Measurements from ENCODE around the gene SRGAP3. TPM values are rescaled to one million over a fixed set of nuclear protein-coding genes. Genes with fewer than 3 reads are reported as not detected.

The SRGAP3 gene
- total RNA-seq, 2 donors from 2014 or later: 2.6 to 12.8 TPM

DNA sequence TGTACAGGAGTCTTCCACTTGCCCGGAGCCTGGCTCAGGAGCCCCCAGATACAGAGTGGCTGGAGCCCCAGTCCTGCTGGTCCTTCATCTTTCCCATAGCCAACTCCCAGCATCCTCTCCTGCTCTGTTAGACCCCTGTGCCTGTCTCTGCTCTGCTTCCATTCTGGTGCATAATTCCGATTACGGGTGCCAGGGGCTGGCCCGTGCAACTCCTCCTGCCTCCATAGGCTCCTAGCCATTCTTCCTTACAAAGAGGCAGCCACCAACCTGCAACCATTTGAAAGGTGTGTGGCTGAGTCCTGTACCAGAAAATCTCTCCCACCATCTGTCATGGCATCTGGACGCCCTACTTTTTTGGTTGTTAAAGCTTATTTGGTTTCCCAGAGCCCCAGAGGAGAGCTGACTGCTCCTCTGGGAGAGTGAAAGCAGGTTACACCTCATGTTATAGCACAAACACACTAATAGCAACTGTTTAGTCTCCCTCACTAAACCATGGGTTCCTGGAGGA, 281.0 kb downstream of the SRGAP3 start:
- Histone ChIP-seq H3K36me3 (no peaks in the 10 kb centered on the region), H3K4me1 (ENCODE audit: control insufficient read depth in 1 of 2, low read depth in 2 of 2) (peaks cover 0 to 5% of the 10 kb centered on the region in 2 donors), H3K9me3 (no peaks in the 10 kb centered on the region), H3K27me3 (replicated peaks; ENCODE audit: insufficient read depth) (no peaks in the 10 kb centered on the region), H3K27ac (no peak overlapping the region), H3K4me3 (no peak overlapping the region)
- DNase-seq (ENCODE audit: low spot score): no peak
- TF ChIP-seq, protein P1, sequence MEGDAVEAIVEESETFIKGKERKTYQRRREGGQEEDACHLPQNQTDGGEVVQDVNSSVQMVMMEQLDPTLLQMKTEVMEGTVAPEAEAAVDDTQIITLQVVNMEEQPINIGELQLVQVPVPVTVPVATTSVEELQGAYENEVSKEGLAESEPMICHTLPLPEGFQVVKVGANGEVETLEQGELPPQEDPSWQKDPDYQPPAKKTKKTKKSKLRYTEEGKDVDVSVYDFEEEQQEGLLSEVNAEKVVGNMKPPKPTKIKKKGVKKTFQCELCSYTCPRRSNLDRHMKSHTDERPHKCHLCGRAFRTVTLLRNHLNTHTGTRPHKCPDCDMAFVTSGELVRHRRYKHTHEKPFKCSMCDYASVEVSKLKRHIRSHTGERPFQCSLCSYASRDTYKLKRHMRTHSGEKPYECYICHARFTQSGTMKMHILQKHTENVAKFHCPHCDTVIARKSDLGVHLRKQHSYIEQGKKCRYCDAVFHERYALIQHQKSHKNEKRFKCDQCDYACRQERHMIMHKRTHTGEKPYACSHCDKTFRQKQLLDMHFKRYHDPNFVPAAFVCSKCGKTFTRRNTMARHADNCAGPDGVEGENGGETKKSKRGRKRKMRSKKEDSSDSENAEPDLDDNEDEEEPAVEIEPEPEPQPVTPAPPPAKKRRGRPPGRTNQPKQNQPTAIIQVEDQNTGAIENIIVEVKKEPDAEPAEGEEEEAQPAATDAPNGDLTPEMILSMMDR (IDR thresholded peaks at IDR 0.05): no peak
- ATAC-seq (ENCODE audit: insufficient number of reproducible peaks, low FRiP score, low read depth): no peak

DNA sequence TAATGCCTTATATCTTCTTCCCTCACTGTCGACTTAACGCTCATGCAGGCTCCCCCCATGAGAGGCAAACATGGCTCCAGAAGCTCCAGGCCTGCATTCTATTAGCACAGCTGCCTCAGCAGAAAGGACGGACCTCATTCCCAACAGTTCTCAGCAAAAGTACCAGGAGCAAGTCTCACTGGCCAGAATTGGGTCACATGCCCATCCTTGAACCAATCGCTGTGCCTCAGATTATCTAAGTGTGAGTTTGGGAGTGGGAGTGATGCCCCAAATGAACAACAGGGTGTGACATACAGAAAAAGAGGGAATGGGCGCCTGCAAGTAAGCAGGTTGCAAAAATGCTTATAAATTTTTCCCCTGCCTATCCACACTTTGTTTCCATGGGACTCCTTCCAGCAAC, 281.9 kb downstream of the SRGAP3 start:
- H3K27ac ChIP-seq: no peak overlapping the region
- no peaks in the 10 kb centered on the region for H3K27me3 ChIP-seq (replicated peaks; ENCODE audit: insufficient read depth)
- peaks cover 3 to 7% of the 10 kb centered on the region in 2 donors for H3K4me1 ChIP-seq (ENCODE audit: control insufficient read depth in 1 of 2, low read depth in 2 of 2)
- TF ChIP-seq, protein P1 (IDR thresholded peaks at IDR 0.05): no peak
- H3K4me3 ChIP-seq: no peak overlapping the region
- DNase-seq (ENCODE audit: low spot score) (no peak), ATAC-seq (ENCODE audit: insufficient number of reproducible peaks, low FRiP score, low read depth) (no peak)
- no peaks in the 10 kb centered on the region for H3K9me3 ChIP-seq
- no peaks in the 10 kb centered on the region for H3K36me3 ChIP-seq

DNA sequence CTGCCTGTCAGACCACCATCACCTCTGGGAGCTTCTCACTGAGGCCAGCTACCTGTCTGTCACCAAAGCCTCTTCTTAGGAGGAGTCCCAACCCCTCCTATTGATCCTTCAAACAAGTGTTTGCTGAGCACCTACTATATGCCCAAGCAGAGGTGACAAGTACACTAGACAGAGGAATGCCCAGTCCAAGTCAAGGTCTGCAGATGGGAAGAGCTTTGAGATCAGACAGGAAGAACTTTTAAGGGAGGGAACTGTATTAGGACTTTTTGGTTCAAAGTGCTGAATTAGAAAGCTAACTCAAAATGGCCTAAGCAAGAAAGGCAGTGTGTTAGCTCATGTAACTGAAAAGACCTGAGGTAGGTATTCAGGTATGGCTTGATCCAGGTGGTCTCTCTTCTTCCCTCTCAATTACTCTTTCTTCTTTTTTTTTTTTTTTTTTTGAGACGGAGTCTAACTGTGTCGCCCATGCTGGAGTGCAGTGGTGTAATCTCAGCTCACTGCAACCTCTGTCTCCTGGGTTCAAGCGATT, 282.6 kb downstream of the SRGAP3 start:
- no peak overlapping the region for H3K27ac ChIP-seq
- no peak overlapping the region for H3K4me3 ChIP-seq
- TF ChIP-seq, protein P1 (IDR thresholded peaks at IDR 0.05): no peak
- peaks cover 8 to 13% of the 10 kb centered on the region in 2 donors for H3K4me1 ChIP-seq (ENCODE audit: control insufficient read depth in 1 of 2, low read depth in 2 of 2)
- no peak for ATAC-seq (ENCODE audit: insufficient number of reproducible peaks, low FRiP score, low read depth)
- H3K9me3 ChIP-seq: no peaks in the 10 kb centered on the region
- DNase-seq (ENCODE audit: low spot score): no peak
- H3K36me3 ChIP-seq: no peaks in the 10 kb centered on the region
- no peaks in the 10 kb centered on the region for H3K27me3 ChIP-seq (replicated peaks; ENCODE audit: insufficient read depth)

DNA sequence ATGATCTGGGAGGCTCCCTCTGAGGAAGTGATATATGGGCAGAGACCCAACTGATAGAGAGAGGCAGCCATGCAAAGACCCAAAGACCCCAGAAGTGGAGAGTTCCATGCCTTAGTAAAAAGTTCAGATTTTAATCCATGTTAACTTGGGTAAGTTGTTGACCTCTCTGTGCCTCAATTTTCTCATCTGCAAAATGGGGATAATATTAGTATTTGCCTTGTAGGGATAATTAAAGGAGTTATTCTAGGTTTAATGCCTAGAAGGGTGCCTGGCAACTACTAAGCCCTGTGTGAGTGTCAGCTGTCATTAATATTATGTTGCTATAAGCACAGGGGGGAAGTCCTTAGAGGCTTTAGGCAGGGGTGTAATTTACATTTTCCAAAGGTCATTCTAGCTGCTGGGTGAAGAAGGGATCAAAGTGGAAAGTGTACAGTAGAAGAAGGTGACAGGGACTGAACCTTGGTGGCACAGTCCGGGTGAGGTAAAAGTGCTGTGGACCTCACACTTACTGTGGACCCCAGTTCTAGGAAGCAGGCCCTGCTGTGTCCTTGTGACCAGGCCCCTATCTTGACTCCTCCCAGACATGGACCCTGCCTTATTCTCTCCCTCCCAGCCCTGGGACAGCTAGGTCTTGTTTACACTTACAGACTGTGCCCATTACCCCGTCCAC, 283.2 kb downstream of the SRGAP3 start:
- Histone ChIP-seq H3K4me1 (ENCODE audit: control insufficient read depth in 1 of 2, low read depth in 2 of 2) (peaks cover 8 to 13% of the 10 kb centered on the region in 2 donors), H3K4me3 (no peak overlapping the region), H3K27ac (no peak overlapping the region), H3K9me3 (no peaks in the 10 kb centered on the region), H3K27me3 (replicated peaks; ENCODE audit: insufficient read depth) (no peaks in the 10 kb centered on the region), H3K36me3 (no peaks in the 10 kb centered on the region)
- ATAC-seq (ENCODE audit: insufficient number of reproducible peaks, low FRiP score, low read depth) (no peak), DNase-seq (ENCODE audit: low spot score) (no peak)
- TF ChIP-seq, protein P1 (IDR thresholded peaks at IDR 0.05): no peak

DNA sequence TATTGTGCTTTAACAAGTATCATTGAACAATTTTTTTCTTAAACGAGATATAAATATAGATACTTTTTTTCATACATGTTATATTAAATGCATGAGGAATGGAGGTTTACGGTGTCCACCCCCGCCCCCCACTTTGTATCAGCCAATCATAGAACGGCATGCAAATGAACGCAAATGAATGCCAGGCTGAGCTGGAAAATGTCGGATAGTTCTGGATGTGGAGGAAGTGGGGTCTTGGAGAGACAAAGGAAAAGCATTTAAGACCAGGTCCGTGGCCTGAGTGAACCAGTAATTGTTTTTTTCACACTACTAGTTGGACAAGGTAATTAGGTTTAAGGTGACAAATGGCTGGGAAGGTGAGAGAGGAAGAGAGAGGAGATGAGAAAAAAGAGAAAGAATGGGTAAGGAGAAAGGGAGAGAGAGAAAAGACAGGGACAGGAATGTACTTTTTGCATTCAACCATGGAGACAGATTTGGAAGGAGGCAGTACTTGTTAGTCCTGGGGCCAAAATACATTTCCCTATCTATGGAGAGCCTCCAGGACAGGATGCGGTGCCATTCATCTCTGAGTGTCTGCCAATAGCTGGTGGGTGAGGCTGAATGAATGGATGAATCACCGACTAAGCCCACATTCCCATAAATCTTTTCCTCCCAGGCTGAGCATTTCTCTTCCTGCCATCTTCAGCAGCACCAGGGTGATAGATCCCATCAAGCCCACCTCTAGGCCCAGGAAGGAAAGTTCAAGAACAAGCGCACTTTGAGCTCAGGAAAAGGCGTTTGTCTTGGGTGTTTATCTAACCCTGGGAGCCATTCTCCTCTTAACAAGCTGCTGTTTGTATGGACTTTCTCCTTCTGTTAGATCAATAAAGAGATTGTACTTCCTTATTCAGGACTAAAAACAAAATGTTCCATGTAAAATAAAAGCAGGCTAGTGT, 284.7 kb downstream of the SRGAP3 start:
- Histone ChIP-seq H3K36me3 (no peaks in the 10 kb centered on the region), H3K27me3 (replicated peaks; ENCODE audit: insufficient read depth) (no peaks in the 10 kb centered on the region), H3K9me3 (no peaks in the 10 kb centered on the region), H3K27ac (no peak overlapping the region), H3K4me3 (no peak overlapping the region), H3K4me1 (ENCODE audit: control insufficient read depth in 1 of 2, low read depth in 2 of 2) (peaks cover 8 to 13% of the 10 kb centered on the region in 2 donors)
- ATAC-seq (ENCODE audit: insufficient number of reproducible peaks, low FRiP score, low read depth): no peak
- DNase-seq (ENCODE audit: low spot score): no peak
- TF ChIP-seq, protein P1 (IDR thresholded peaks at IDR 0.05): no peak

Measured in thoracic aorta (tissue), 2 donors.